ENCODE results near the gene KCNQ1. TPM values are rescaled to one million over a fixed set of nuclear protein-coding genes. Genes with fewer than 3 reads are reported as not detected.

KCNQ1 gene
- total and polyA plus RNA-seq, 2 experiments from 2014 or later: 0.45 to 0.87 TPM

GRCh38 chr11:2524446-2525165, 79.8 kb downstream of the KCNQ1 start:
- H3K4me3 ChIP-seq: no peak overlapping the region
- no peaks in the 10 kb centered on the region for H3K27me3 ChIP-seq (ENCODE audit: insufficient read depth)
- TF ChIP-seq, protein P1, sequence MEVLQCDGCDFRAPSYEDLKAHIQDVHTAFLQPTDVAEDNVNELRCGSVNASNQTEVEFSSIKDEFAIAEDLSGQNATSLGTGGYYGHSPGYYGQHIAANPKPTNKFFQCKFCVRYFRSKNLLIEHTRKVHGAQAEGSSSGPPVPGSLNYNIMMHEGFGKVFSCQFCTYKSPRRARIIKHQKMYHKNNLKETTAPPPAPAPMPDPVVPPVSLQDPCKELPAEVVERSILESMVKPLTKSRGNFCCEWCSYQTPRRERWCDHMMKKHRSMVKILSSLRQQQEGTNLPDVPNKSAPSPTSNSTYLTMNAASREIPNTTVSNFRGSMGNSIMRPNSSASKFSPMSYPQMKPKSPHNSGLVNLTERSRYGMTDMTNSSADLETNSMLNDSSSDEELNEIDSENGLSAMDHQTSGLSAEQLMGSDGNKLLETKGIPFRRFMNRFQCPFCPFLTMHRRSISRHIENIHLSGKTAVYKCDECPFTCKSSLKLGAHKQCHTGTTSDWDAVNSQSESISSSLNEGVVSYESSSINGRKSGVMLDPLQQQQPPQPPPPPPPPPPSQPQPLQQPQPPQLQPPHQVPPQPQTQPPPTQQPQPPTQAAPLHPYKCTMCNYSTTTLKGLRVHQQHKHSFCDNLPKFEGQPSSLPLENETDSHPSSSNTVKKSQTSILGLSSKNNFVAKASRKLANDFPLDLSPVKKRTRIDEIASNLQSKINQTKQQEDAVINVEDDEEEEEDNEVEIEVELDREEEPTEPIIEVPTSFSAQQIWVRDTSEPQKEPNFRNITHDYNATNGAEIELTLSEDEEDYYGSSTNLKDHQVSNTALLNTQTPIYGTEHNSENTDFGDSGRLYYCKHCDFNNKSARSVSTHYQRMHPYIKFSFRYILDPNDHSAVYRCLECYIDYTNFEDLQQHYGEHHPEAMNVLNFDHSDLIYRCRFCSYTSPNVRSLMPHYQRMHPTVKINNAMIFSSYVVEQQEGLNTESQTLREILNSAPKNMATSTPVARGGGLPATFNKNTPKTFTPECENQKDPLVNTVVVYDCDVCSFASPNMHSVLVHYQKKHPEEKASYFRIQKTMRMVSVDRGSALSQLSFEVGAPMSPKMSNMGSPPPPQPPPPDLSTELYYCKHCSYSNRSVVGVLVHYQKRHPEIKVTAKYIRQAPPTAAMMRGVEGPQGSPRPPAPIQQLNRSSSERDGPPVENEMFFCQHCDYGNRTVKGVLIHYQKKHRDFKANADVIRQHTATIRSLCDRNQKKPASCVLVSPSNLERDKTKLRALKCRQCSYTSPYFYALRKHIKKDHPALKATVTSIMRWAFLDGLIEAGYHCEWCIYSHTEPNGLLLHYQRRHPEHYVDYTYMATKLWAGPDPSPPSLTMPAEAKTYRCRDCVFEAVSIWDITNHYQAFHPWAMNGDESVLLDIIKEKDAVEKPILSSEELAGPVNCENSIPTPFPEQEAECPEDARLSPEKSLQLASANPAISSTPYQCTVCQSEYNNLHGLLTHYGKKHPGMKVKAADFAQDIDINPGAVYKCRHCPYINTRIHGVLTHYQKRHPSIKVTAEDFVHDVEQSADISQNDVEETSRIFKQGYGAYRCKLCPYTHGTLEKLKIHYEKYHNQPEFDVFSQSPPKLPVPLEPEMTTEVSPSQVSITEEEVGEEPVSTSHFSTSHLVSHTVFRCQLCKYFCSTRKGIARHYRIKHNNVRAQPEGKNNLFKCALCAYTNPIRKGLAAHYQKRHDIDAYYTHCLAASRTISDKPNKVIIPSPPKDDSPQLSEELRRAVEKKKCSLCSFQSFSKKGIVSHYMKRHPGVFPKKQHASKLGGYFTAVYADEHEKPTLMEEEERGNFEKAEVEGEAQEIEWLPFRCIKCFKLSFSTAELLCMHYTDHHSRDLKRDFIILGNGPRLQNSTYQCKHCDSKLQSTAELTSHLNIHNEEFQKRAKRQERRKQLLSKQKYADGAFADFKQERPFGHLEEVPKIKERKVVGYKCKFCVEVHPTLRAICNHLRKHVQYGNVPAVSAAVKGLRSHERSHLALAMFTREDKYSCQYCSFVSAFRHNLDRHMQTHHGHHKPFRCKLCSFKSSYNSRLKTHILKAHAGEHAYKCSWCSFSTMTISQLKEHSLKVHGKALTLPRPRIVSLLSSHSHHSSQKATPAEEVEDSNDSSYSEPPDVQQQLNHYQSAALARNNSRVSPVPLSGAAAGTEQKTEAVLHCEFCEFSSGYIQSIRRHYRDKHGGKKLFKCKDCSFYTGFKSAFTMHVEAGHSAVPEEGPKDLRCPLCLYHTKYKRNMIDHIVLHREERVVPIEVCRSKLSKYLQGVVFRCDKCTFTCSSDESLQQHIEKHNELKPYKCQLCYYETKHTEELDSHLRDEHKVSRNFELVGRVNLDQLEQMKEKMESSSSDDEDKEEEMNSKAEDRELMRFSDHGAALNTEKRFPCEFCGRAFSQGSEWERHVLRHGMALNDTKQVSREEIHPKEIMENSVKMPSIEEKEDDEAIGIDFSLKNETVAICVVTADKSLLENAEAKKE (CRISPR knock-in tag; IDR thresholded peaks at IDR 0.05): no peak
- no peak for TF ChIP-seq ZNF114 (CRISPR knock-in tag; IDR thresholded peaks at IDR 0.05)
- no peak for TF ChIP-seq NANOG (IDR thresholded peaks at IDR 0.05; ENCODE audit: borderline replicate concordance)
- no peak for TF ChIP-seq ZNF331 (CRISPR knock-in tag; IDR thresholded peaks at IDR 0.05; ENCODE audit: low read depth)
- TF ChIP-seq EZH2phosphoT487 (IDR thresholded peaks at IDR 0.05; ENCODE audit: unreplicated experiment): no peak
- no peak for TF ChIP-seq STAT1 (IDR thresholded peaks at IDR 0.05; ENCODE audit: unreplicated experiment)
- no peak overlapping the region for H3K4me2 ChIP-seq
- no peaks in the 10 kb centered on the region for H4K20me1 ChIP-seq (replicated peaks; ENCODE audit: insufficient read depth)
- H3K27ac Mint-ChIP-seq: no peak overlapping the region
- H3K79me2 ChIP-seq (replicated peaks; ENCODE audit: insufficient read depth): no peaks in the 10 kb centered on the region
- H2AFZ ChIP-seq: no peak overlapping the region
- no peaks in the 10 kb centered on the region for H3F3A ChIP-seq (replicated peaks; ENCODE audit: low read depth)
- no peak for DNase-seq (ENCODE audit: low spot score)
- H3K36me3 ChIP-seq (ENCODE audit: insufficient read depth): no peaks in the 10 kb centered on the region
- H3K27ac ChIP-seq (ENCODE audit: low read depth): no peak overlapping the region
- no peaks in the 10 kb centered on the region for H3K4me1 ChIP-seq (ENCODE audit: insufficient read depth)
- H3K4me1 Mint-ChIP-seq: no peaks in the 10 kb centered on the region; the same call in 2 of the 3 replicates
- H3K9me2 ChIP-seq (ENCODE audit: insufficient read depth): no peaks in the 10 kb centered on the region
- H3K36me3 Mint-ChIP-seq (ENCODE audit: low read depth): no peaks in the 10 kb centered on the region
- H3K9me3 Mint-ChIP-seq: no peaks in the 10 kb centered on the region
- no peak for ATAC-seq
- H3K27me3 Mint-ChIP-seq (ENCODE audit: insufficient read depth, low read depth, poor library complexity): peaks cover 20% of the 10 kb centered on the region
- H3K4me3 Mint-ChIP-seq: no peak overlapping the region

Measured in GM23338 (cell line).